Fibroblast of peridontal ligament (primary cell): ENCODE measurements around the gene ATP6V0D1.
A peak's percentile ranks its signal among the peaks of the same experiment; 100 is the strongest.

Experiments used
- DNase-seq: peaks from one replicate; pipeline ENCODE4 v3.0.0-alpha.2; 2010; ENCODE audit errors: extremely low read depth

The ATP6V0D1 gene

GRCh38 chr16:67393111-67393787 lies 87.7 kb downstream of the ATP6V0D1 start, which contains the start of gene TPPP3:
TPPP3 (minus strand) TSS chr16:67393498; CDS start chr16:67391111, 2,387 bp downstream.
- peak; percentile 69 for DNase-seq

- DNase-seq: no peak
These were observed 88.5 kb downstream of the ATP6V0D1 start for GRCh38 chr16:67392301-67393059.

- DNase-seq: peak; percentile 31
These were observed 89.3 kb downstream of the ATP6V0D1 start for GRCh38 chr16:67391424-67392300.

- DNase-seq: no peak
These were observed 90.0 kb downstream of the ATP6V0D1 start for GRCh38 chr16:67390816-67391423.

- DNase-seq: no peak
These were observed 90.8 kb downstream of the ATP6V0D1 start for GRCh38 chr16:67389911-67390815.

- no peak for DNase-seq
These were observed 92.4 kb downstream of the ATP6V0D1 start for GRCh38 chr16:67388591-67388990.

- no peak for DNase-seq
These were observed 92.8 kb downstream of the ATP6V0D1 start for GRCh38 chr16:67388191-67388590.
